HG02938 (cell line): ENCODE measurements around the gene PFKL.
A peak's percentile ranks its signal among the peaks of the same experiment; 100 is the strongest.
"Not testable (repeated sequence)": the region's sequence is repeated elsewhere in the genome, so short reads cannot be mapped to it uniquely, and the experiment has no call there.

Experiments used
- ATAC-seq: cut with Tn5 transposase; IDR thresholded peaks from one replicate; pipeline ENCODE4 v1.9.1; 2021; ENCODE audit warnings: mild to moderate bottlenecking, moderate library complexity; ENCODE audit not compliant: unreplicated experiment

The PFKL gene

DNA sequence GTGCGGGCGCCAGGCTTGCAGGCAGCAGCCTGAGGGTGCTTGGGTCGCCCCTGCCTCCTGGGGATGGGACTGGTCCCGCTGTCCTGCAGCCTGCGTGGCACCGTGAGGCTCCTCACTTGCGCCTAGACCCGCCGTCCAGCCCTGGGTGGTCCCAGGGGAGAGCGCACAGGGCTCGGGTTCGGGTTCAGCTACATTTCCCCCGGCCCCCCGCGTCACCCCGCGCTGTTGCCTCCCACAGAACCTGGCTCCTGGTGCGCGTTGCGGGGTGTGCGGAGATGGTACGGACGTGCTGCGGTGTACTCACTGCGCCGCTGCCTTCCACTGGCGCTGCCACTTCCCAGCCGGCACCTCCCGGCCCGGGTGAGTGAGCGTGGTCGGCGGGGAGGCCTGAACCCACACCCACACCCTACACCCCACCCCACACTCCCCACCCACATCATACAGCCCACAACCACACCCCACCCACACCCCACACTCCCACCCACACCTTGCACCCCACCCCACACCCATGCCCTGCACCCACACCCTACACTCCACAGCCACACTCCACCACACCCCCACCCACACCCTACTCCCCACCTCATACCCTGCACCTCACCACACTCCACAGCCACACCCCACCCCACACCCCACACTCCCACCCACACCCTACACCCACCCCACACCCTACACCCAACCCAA is 6.2 kb upstream of the PFKL start:
- ATAC-seq = no peak

DNA sequence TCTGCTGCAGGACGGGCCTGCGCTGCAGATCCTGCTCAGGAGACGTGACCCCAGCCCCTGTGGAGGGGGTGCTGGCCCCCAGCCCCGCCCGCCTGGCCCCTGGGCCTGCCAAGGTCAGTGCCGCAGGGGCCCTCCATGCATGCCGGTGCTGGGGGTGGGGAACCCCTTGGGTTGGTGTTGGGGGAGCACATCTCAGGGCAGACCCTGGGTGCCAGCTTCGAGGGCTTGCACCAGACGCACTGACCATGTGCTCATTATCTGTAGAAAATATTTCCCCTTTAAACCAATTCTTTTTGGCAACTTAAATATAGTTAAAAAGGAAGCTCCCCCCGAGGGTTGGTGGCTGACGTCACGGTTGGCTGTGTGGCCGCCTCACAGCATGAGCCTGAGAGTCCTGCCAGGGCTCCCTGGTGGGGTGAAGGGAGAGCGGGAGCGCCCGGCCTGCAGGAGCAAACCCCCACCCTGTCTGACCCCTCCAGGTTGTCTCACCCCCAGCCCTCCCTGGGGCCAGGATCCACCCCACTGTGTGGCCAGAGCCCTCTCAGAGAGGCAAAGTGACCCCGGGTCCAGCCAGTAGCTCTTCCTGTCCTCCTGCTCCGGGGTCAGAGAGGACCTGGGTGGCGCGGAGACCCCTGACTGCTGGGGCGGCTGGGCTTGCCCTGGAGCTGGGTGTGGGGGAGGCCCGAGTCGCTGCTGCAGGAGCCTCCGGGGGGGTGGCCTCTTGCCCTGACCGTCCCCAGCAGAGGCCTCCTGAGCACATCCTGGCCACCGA is 5.3 kb upstream of the PFKL start:
- no peak for ATAC-seq

DNA sequence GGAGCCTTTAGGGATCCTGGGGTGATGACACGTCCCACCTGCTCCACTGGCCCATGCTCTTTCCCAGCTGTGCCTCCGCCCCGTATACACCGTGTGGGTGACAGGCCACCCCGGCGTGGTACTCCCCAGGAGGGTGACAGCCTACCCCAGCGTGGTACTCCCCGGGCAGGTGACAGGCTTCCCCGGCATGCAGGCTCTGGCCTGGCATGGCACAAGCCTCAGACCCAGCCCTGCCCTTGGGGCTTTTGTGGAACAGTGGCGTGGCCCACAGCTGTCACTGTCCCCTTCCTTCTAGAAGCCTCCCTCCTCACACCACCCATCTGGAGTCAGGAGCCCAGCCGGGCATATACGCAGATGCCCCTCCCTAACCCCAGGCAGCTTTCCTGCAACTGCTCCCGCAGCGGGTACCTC is 4.7 kb upstream of the PFKL start:
- ATAC-seq = no peak

DNA sequence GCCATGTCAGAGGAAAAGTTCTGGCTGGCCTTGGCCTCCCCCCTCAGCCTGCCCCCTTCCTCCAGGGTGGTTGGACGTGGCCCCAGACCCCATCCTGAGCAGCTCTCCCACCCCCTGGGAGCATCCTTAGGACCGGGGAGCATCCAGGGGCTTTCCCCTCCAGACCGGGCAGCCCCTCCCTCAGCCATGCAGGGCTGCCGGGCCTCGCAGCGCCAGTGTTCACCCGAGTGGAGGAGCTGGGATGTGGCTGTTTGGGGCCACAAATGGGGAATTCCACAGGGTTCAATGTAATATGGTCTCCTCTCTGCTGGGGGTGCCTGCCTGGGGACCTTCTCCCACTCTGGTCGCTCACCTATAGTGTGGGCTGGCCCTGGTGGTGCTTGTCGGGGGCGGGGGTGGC is 4.2 kb upstream of the PFKL start:
- ATAC-seq = no peak

DNA sequence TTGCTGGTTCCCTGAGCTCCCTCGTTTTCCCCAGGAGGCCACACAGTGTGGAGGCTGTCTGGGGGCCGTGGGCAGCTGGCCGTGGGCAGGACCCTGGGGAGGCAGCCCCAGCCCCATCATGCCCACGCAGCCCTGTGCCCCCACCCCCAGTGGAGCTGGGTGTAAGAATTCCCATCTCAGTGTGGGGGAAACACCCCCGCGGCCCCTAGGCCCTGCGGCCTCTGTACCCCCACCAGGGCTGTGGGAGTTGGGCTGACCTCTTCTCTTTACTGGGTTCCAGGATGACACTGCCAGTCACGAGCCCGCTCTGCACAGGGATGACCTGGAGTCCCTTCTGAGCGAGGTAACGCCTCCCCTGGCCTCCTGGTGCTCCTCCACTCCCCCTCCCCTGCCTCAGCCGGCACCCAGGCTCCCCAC is 3.7 kb upstream of the PFKL start:
- no peak for ATAC-seq

DNA sequence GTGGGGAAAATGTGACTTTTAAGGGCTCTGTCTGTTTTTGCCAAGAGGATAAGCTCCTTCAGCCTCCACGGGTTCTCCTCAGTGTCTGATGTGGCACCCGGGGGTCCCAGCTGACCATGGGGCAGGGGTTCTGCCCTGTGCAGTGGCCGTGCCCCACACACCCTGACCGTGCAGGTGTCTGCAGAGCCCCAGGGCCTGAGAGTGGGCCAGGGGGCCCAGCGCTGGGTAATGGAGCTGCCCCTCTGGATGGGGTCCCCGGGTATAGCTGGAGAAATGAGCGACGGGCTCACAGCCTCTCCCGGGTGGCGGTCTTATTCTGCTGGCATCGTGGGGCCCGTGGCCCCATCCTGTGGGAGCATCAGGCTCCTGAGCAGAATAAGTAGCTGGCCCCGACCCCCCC is 2.9 kb upstream of the PFKL start:
- ATAC-seq = no peak

DNA sequence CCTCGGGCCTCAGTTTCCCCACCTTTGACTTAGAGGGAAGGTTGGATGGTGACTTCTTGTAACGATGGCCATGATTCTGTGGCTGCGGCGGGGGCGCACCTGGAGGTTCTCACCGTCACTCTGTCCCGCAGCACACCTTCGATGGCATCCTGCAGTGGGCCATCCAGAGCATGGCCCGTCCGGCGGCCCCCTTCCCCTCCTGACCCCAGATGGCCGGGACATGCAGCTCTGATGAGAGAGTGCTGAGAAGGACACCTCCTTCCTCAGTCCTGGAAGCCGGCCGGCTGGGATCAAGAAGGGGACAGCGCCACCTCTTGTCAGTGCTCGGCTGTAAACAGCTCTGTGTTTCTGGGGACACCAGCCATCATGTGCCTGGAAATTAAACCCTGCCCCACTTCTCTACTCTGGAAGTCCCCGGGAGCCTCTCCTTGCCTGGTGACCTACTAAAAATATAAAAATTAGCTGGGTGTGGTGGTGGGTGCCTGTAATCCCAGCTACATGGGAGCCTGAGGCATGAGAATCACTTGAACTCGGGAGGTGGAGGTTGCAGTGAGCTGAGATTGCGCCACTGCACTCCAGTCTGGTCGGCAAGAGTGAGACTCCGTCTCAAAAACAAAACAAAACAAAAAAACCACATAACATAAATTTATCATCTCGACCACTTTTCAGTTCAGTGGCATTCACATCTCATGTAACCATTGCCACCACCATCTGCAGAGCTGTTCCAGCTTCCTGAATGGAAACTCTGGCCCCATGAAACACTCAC is 2.1 kb upstream of the PFKL start:
- no peak for ATAC-seq

DNA sequence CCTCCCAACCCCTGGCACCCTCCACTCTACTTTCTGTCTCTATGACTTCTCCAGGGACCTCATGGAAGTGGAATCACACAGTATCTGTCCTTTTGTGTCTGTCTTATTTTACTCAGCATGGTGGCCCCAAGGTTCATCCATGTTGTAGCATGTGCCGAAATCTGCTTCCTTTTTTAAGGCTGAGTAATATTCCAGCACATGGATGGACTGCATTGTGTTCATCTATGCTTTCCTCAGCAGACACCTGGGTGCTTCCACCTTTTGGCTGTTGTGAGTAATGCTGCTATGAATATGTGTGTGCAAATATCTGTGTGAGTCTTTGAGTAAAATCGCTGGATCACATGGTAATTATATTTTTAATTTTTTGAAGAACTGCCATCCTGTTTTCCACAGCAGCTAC is 1.6 kb upstream of the PFKL start:
- ATAC-seq = no peak

DNA sequence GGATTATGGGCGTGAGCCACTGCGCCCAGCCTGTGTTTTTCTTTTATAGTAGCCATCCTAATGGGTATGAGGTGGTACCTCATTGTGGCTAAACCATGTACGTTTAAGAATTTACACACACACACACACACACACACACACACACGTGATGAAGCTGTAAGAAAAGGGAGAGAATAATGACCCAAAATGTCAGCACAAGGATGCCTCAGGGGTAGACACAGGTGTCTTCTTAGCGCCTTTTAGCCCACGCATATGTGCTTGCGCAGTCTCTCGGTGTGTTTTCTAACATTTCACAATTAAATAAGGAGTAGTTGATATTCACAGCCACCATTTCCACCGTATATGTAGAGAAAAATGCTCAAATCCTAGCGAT is 782 bp upstream of the PFKL start:
- no peak for ATAC-seq

DNA sequence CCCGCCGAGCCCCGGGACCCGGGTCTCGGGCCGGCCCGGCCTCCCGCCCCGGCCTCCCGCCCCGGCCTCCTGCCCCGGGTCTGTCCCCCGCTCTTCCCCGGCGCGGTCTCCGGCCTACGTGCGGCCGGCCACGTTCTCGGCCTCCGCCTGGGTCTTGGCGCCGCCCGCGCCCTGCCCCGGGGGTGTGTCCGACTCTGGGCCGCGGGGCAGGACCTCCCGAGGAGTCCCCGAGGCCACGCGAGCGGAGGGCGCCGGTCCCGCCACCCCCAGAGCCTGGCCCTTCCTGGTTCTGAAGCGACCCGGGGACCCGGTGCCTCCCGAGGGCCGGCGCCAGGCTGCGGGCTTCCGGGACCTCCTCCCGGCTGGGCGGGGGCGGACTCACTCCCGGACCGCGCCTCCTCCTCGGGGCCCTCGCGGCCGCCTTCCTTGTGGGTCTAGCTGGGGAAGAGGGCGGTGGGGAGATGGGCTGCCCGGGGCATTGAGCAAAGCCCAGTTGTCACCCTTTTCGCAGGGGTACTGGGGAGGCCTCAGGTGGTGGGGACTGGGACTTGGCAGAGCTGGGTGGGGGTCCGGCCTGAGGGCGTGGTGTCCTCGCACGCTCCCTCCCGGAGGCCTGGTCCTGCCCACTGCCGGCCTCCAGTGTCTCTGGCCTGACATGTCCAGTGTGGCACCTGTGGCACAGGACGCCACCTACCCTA is 558 bp downstream of the PFKL start:
- ATAC-seq = peak; percentile 32

DNA sequence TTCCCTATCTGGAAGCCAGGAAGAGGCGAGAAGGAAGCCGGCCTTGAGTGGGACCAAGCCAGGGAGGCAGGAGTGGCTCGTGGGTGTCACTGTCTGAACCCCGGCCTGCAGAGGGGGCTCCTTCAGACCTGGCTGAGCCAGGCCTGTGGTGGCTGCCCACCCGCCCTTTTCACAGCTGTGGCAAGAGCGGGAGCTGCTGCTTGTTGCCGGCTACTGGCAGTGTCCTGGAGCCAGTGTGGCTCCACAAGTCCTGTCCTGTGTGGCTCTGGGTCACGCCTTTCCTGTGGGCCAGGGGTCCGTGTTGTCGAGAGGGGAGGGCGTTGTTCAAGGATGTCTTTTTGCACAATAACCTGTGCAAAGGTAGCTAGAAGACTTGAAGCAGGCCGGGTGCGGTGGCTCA is 1.3 kb downstream of the PFKL start:
- no peak for ATAC-seq

DNA sequence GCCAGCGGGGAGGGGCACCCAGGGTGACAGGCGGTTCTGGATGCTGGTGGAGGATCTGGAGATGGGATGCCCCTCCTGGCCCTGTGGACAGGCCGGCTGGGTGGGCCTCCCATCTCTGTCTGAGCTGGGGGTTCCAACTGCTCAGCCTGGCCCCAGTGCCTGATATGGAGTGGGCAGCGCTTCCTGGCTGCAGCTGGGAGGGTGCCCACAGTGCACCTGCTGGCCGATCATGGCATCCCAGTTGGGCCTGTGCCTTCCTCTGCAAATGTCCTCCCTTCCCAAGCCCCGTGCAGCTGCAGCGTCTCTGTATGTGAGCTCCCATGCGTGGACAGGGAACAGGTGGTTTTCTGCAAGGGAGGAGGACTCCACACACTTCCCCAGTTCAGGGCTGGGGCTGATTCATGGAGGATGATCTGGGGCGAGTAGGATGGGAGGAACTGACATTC is 2.1 kb downstream of the PFKL start:
- ATAC-seq = no peak

DNA sequence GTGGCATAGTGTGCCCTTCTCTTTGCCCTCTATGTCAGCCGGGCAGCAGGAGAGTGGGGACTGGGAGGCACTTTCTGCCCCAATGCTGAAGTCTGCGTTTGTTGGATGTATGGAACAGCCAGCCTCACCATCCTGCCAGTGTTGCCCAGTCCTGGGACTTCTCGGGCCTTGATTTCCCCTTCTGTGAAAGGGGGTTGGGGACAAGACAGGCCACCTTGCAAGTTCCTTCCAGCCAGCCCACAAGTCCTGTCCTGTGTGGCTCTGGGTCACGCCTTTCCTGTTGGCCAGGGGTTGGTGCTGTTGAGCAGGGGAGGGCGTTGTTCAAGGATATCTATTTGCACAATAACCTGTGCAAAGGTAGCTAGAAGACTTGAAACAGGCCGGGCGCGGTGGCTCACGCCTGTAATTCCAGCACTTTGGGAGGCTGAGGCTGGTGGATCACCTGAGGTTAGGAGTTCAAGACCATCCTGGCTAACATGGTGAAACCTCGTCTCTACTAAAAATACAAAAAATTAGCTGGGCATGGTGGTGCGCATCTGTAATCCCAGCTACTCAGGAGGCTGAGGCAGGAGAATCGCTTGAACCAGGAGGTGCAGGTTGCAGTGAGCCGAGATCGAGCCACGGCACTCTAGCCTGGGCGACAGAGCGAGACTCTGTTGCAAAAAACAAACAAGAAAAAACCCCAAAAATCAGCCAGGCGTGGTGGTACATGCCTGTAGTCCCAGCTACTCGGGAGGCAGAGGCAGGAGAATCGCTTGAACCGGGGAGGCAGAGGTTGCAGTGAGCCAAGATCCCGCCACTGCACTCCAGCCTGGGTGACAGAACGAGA is 2.9 kb downstream of the PFKL start:
- not testable (repeated sequence) for ATAC-seq

DNA sequence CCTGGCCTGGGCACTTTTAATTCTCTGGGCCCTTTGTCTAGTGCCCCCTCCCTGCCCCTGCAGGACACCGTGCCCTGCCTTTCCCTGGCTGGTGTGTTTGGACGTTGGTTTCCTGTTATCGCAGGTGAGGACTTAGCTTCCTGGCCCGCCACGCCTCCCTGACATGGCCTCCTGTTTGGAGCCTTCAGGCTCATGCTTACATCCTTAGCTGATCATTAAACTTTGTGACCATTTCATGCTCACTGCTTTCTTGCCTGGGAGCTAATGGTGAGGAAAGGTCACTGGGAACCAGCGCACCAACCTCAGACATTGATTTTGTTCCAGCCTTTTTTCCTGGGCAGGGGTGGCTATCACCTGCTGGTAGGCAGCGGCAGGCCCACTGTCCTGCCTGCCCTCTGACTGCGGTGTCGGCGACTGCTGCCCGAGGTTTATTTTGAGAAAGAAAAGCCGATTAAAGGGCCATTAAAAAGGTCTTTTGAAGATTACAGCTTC is 3.7 kb downstream of the PFKL start:
- no peak for ATAC-seq

DNA sequence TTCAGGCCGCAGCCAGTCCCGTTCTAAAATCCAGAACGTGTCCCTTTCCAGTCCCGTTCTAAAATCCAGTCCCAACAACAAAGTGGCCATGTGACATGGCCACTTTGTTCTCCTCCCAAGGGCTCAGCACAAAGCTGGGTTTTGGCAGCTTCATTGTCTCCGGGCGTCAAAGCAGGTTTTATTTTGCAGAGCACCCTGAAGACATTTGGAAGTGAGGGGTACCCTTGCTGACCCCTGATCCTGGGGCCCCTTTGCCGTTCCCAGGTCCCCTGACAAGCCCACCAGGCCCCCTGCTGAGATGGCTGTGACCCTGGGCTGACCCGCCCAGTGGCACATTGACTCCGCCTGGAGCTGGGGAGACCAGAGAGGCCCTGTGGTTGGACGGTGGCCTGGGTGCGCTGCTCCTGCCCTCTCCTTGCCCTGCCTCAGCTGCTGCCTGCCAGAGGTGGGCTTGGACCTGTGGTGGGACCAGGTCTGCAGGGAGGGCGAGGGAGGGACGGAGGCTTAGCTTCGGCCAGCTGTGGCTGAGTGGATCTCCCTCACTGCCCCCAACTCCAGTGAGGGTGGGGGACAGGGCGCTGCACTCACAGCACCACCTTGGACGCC is 4.3 kb downstream of the PFKL start:
- no peak for ATAC-seq

DNA sequence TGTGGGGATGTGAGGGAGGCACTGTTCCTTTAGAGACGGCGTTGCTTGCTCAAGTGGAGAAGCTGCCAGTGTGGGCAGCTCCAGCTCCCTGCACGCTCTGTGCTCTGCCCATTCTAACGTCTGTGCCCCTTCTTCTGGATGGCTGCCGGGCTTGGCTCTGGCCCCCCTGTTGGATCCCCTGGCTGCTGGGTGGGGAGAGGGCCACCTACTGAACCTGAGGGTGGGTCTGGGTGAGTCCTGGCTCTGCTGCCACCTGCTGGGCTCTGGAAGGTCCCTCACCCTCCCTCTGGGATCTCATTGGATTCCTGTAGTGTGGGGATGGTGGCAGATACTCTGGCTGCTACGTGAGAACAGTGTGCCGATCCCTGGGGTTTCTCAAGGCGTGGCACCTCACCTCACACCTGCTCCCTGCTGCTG is 5.0 kb downstream of the PFKL start:
- ATAC-seq = no peak

DNA sequence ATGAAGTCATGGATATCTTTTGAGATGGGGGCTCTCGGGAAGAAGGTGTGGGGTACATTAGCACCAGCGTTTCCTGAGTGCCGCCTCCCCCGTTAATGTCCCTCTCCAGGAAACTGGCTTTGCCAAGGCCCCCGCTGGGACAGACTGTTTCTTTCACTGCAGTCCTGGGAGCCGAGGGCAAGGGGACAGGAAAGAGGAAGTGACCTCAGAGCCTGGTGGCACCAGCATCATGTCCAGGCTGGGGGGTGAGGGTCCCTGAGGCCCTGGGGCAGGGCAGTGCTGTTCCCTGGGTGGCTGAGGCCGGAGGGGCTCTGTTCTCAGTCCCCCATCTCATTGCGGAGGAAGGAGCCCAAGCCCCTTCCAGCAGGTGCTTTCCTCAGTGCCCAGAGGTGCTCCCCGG is 5.8 kb downstream of the PFKL start:
- ATAC-seq = no peak

DNA sequence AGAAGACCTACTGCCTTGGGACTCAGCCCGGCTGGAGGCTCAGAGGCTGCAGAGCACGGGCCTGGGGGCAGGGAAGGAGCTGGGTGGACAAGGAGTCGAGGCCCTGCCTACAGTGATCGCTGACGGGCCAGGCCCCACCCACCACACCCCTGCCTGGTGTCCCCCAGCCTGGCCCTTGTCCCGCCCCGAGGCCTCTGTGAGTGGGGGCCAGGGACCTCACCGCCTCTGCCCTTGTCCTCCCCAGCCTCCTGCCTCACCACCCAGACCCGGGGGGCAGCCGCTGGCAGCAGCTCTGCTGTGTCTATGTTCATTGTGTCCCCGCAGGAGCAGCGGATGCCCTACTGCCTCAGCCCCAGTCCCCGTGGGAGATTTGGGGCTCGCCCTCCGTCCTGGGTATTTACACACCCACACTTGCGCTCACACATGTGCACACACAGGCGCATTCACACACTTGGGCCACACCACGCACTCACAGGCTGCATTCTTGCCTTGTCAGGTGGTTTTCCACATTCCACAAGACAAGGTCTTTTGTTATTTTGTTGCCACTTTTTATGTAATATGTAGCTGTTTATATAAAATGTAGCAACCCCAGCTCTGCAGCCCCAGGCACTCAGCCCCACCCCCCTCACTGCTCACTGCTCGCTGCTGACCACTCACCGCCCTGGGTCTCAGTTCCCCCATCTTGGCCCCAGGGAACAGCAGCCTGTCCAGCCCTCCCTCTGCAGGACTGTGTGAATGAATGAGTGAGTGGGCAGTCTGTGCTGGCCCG is 7.3 kb downstream of the PFKL start:
- no peak for ATAC-seq
